ENCODE results near the gene PKNOX2.

The PKNOX2 gene

GRCh38 chr11:125369808-125370207 is 205.3 kb downstream of the PKNOX2 start:
- no peak overlapping the region for H3K4me3 ChIP-seq (ENCODE audit: low read depth, low read length)
- no peak for TF ChIP-seq CTCF (conservative IDR thresholded peaks at IDR 0.05; ENCODE audit: low read depth, low read length)
- DNase-seq (ENCODE audit: low read depth), result no peak

- DNase-seq (ENCODE audit: low read depth), result no peak
- no peak for TF ChIP-seq CTCF (conservative IDR thresholded peaks at IDR 0.05; ENCODE audit: low read depth, low read length)
Measured at GRCh38 chr11:125370561-125371389, 206.2 kb downstream of the PKNOX2 start.

GRCh38 chr11:125371431-125371935 is 206.9 kb downstream of the PKNOX2 start:
- DNase-seq (ENCODE audit: low read depth), result no peak
- no peak for TF ChIP-seq CTCF (conservative IDR thresholded peaks at IDR 0.05; ENCODE audit: low read depth, low read length)
- H3K4me3 ChIP-seq (ENCODE audit: low read depth, low read length), result no peak overlapping the region

More at GRCh38 chr11:125370561-125371389, 206.2 kb downstream of the PKNOX2 start:
- no peak overlapping the region for H3K4me3 ChIP-seq (ENCODE audit: low read depth, low read length)

- no peak for DNase-seq (ENCODE audit: low read depth)
- no peak for TF ChIP-seq CTCF (conservative IDR thresholded peaks at IDR 0.05; ENCODE audit: low read depth, low read length)
Measured at GRCh38 chr11:125372088-125372487, 207.5 kb downstream of the PKNOX2 start.

GRCh38 chr11:125372911-125373310 is 208.4 kb downstream of the PKNOX2 start:
- no peak overlapping the region for H3K4me3 ChIP-seq (ENCODE audit: low read depth, low read length)
- DNase-seq (ENCODE audit: low read depth), result no peak
- TF ChIP-seq CTCF (conservative IDR thresholded peaks at IDR 0.05; ENCODE audit: low read depth, low read length), result no peak

More at GRCh38 chr11:125372088-125372487, 207.5 kb downstream of the PKNOX2 start:
- H3K4me3 ChIP-seq (ENCODE audit: low read depth, low read length), result no peak overlapping the region

GRCh38 chr11:125373426-125374391 is 209.2 kb downstream of the PKNOX2 start:
- peak; percentile 51 for DNase-seq (ENCODE audit: low read depth)
- no peak overlapping the region for H3K4me3 ChIP-seq (ENCODE audit: low read depth, low read length)
- TF ChIP-seq CTCF (conservative IDR thresholded peaks at IDR 0.05; ENCODE audit: low read depth, low read length), result no peak
